Measurements from ENCODE around the gene IL1RAP.

- TF ChIP-seq CTCF (IDR thresholded peaks at IDR 0.05) (no peak), POLR2A (IDR thresholded peaks at IDR 0.05) (no peak)
These were observed 81.9 kb downstream of the IL1RAP start for GRCh38 chr3:190595807-190596206.

Data from vagina (tissue), 2 donors.